HepG2 (cell line): Measurements from ENCODE around the gene RBBP6. TPM values are rescaled to one million over a fixed set of nuclear protein-coding genes. Genes with fewer than 3 reads are reported as not detected.

ENCODE experiments used
- ARID4A ChIP-seq: sonication (generic); formaldehyde crosslinking; IDR thresholded peaks from 2 replicates; pipeline ENCODE4 v1.5.0; 2020; ENCODE audit warnings: mild to moderate bottlenecking, missing genetic modification reagents, borderline replicate concordance
- BCL6 ChIP-seq: IDR thresholded peaks from 2 replicates; pipeline ENCODE4 v1.6.1; 2016; ENCODE audit warnings: missing genetic modification reagents, missing compliant biosample characterization
- HOMEZ ChIP-seq: IDR thresholded peaks from 2 replicates; pipeline ENCODE4 v1.6.1; 2016; ENCODE audit warnings: low read depth
- IRF9 ChIP-seq: sonication (generic); formaldehyde crosslinking; IDR thresholded peaks from 2 replicates; pipeline ENCODE4 v1.8.0; 2022; ENCODE audit warnings: missing genetic modification reagents, mild to moderate bottlenecking, borderline replicate concordance
- KLF16 ChIP-seq, 2 experiments: sonication (generic) in 1 of 2; formaldehyde crosslinking in 1 of 2; IDR thresholded peaks; 2 replicates each; pipeline versions ENCODE4 v1.6.1 to v1.8.0; 2016 to 2023; ENCODE audit warnings: missing genetic modification reagents in 2 of 2, missing compliant biosample characterization in 1 of 2
- MYPOP ChIP-seq: sonication (generic); formaldehyde crosslinking; IDR thresholded peaks from 2 replicates; pipeline ENCODE4 v1.8.1; 2023; ENCODE audit warnings: mild to moderate bottlenecking, moderate library complexity, missing genetic modification reagents
- NCOR1 ChIP-seq: fragments of 200-600 bp; sonication (generic); IDR thresholded peaks from 2 replicates; pipeline ENCODE4 v1.7.0; 2017; ENCODE audit warnings: antibody characterized with exemption, low read length, borderline replicate concordance
- NKX3-1 ChIP-seq: sonication (generic); formaldehyde crosslinking; IDR thresholded peaks from 2 replicates; pipeline ENCODE4 v1.5.0; 2020; ENCODE audit warnings: missing genetic modification reagents
- PPARG ChIP-seq: conservative IDR thresholded peaks from 2 replicates; pipeline ENCODE4 v1.6.1; 2016; ENCODE audit warnings: missing biosample characterization, missing genetic modification reagents
- SP140L ChIP-seq: sonication (generic); formaldehyde crosslinking; IDR thresholded peaks from 2 replicates; pipeline ENCODE4 v1.4.0; 2020; ENCODE audit warnings: missing genetic modification reagents, borderline replicate concordance
- THRA ChIP-seq: sonication (generic); formaldehyde crosslinking; IDR thresholded peaks from 2 replicates; pipeline ENCODE4 v1.4.0; 2020; ENCODE audit warnings: missing genetic modification reagents, borderline replicate concordance
- ZBTB46 ChIP-seq: sonication (generic); formaldehyde crosslinking; IDR thresholded peaks from 2 replicates; pipeline ENCODE4 v1.4.0; 2020; ENCODE audit warnings: mild to moderate bottlenecking, missing genetic modification reagents, borderline replicate concordance
- ZNF770 ChIP-seq: sonication (generic); formaldehyde crosslinking; IDR thresholded peaks from 2 replicates; pipeline ENCODE4 v1.5.0; 2020; ENCODE audit warnings: mild to moderate bottlenecking, missing genetic modification reagents
- polyA plus RNA-seq, 8 experiments: library from polyadenylated mRNA; depleted of rRNA in 3 of 8; stranded (reverse) in 7 of 8; unstranded in 1 of 8; fragments of >200 nt; fragmentation: Illumina TruSeq in 4 of 8; extraction: Trizol in 4 of 8; gene quantifications; 2 replicates each; pipeline versions ENCODE4 v1.2.1 to v1.2.3, GENCODE V29; 2011 to 2016; ENCODE audit warnings: low read depth in 4 of 8, missing spikeins in 1 of 8, mixed read lengths in 1 of 8; ENCODE audit not compliant: insufficient read depth in 1 of 8
- total RNA-seq, 5 experiments: library from RNA; depleted of rRNA; stranded (reverse); fragments of >200 nt; fragmentation: Illumina TruSeq; extraction: Trizol; gene quantifications; 2 replicates each; pipeline ENCODE4 v1.2.3, GENCODE V29; 2016; ENCODE audit warnings: low read depth in 1 of 5

Gene RBBP6
- total and polyA plus RNA-seq, 2 of the 13 experiments (the other 11 are each of a cell fraction or from before 2014, with no cell fraction given): 37.1 to 70.9 TPM

GRCh38 chr16:24516900-24517669 lies 22.3 kb upstream of the RBBP6 start (continued):
- peak; percentile 87 for TF ChIP-seq ZNF770 (CRISPR knock-in tag)
- 0 out of 2 replicates have a peak, but pooled peaks have one; percentile 18 for TF ChIP-seq PPARG (CRISPR knock-in tag)
- 0 out of 2 replicates have a peak, but pooled peaks have one; percentile 34 for TF ChIP-seq THRA (CRISPR knock-in tag)
- 0 out of 2 replicates have a peak, but pooled peaks have one; percentile 46 for TF ChIP-seq HOMEZ (CRISPR knock-in tag)
- TF ChIP-seq MYPOP: peak; percentile 39; the same call in 1 of the 2 replicates
- peak in 1 of 2 experiments; percentile 63; a peak in 2 of 4 replicates for TF ChIP-seq KLF16 (CRISPR knock-in tag; IDR thresholded peaks at IDR 0.05)
- no peak for TF ChIP-seq NCOR1
- 0 out of 2 replicates have a peak, but pooled peaks have one; percentile 29 for TF ChIP-seq IRF9
- TF ChIP-seq ARID4A: peak; percentile 41; the same call in 1 of the 2 replicates
- TF ChIP-seq BCL6 (CRISPR knock-in tag): peak; percentile 18
- no peak for TF ChIP-seq NKX3-1 (CRISPR knock-in tag)
- TF ChIP-seq ZBTB46 (CRISPR knock-in tag): no peak
- 0 out of 2 replicates have a peak, but pooled peaks have one; percentile 9 for TF ChIP-seq SP140L (CRISPR knock-in tag)
